ENCODE results near the gene LIF. TPM values are rescaled to one million over a fixed set of nuclear protein-coding genes. Genes with fewer than 3 reads are reported as not detected.

Gene LIF
- total RNA-seq, 1 donor from 2014 or later = 0.26 TPM

- Histone ChIP-seq H3K36me3 (ENCODE audit: control insufficient read depth, insufficient read depth, low read length) (no peaks in the 10 kb centered on the region), H3K27me3 (ENCODE audit: control insufficient read depth, insufficient read depth, low read length) (no peaks in the 10 kb centered on the region), H3K4me3 (ENCODE audit: low read depth, low read length) (no peak overlapping the region)
- DNase-seq (ENCODE audit: low read depth) = peak; percentile 56
- no peak for TF ChIP-seq CTCF (IDR thresholded peaks at IDR 0.05; ENCODE audit: insufficient read depth, low read length, severe bottlenecking)
- peak; percentile 98 for FAIRE-seq
Measured at GRCh38 chr22:30275625-30276024, 29.1 kb upstream of the LIF start.

DNA sequence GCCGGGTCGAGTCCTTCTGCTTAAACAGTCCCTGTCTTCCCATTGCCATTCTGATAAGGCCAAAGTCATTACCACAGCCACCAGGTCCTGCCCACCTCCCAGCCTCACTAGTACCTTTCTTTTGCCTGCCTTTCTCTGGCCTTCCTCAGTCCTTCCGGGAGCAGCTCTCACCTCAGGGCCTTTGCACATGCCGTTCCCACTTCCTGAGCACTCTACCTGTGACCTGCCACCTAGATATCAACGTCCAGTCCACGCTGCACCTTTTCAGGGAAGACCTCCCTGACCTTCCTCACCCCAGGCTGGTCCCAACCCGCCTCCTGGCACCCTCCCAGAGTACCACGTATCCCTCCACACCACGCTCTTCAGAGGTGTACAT is 27.9 kb upstream of the LIF start:
- DNase-seq (ENCODE audit: low read depth) (no peak), FAIRE-seq (no peak)
- no peak for TF ChIP-seq CTCF (IDR thresholded peaks at IDR 0.05; ENCODE audit: insufficient read depth, low read length, severe bottlenecking)
- H3K4me3 ChIP-seq (ENCODE audit: low read depth, low read length) = no peak overlapping the region
- H3K27me3 ChIP-seq (ENCODE audit: control insufficient read depth, insufficient read depth, low read length) = no peaks in the 10 kb centered on the region
- no peaks in the 10 kb centered on the region for H3K36me3 ChIP-seq (ENCODE audit: control insufficient read depth, insufficient read depth, low read length)

GRCh38 chr22:30273711-30274436 is 27.3 kb upstream of the LIF start:
- peak; percentile 77 for FAIRE-seq
- DNase-seq (ENCODE audit: low read depth) = no peak
- no peak overlapping the region for H3K4me3 ChIP-seq (ENCODE audit: low read depth, low read length)
- H3K36me3 ChIP-seq (ENCODE audit: control insufficient read depth, insufficient read depth, low read length) = no peaks in the 10 kb centered on the region
- TF ChIP-seq CTCF (IDR thresholded peaks at IDR 0.05; ENCODE audit: insufficient read depth, low read length, severe bottlenecking) = no peak
- H3K27me3 ChIP-seq (ENCODE audit: control insufficient read depth, insufficient read depth, low read length) = no peaks in the 10 kb centered on the region

- H3K36me3 ChIP-seq (ENCODE audit: control insufficient read depth, insufficient read depth, low read length) = no peaks in the 10 kb centered on the region
- no peaks in the 10 kb centered on the region for H3K27me3 ChIP-seq (ENCODE audit: control insufficient read depth, insufficient read depth, low read length)
- DNase-seq (ENCODE audit: low read depth) (no peak), FAIRE-seq (no peak)
- no peak overlapping the region for H3K4me3 ChIP-seq (ENCODE audit: low read depth, low read length)
- TF ChIP-seq CTCF (IDR thresholded peaks at IDR 0.05; ENCODE audit: insufficient read depth, low read length, severe bottlenecking) = no peak
Measured at GRCh38 chr22:30272781-30273601, 26.4 kb upstream of the LIF start.

GRCh38 chr22:30270832-30271231 is 24.3 kb upstream of the LIF start:
- Histone ChIP-seq H3K36me3 (ENCODE audit: control insufficient read depth, insufficient read depth, low read length) (no peaks in the 10 kb centered on the region), H3K27me3 (ENCODE audit: control insufficient read depth, insufficient read depth, low read length) (peaks cover 2% of the 10 kb centered on the region), H3K4me3 (ENCODE audit: low read depth, low read length) (no peak overlapping the region)
- DNase-seq (ENCODE audit: low read depth) (no peak), FAIRE-seq (no peak)
- TF ChIP-seq CTCF (IDR thresholded peaks at IDR 0.05; ENCODE audit: insufficient read depth, low read length, severe bottlenecking) = no peak
